GM21526 (cell line): ENCODE data around the gene TUBGCP4.
"Not testable (repeated sequence)": the region's sequence is repeated elsewhere in the genome, so short reads cannot be mapped to it uniquely, and the experiment has no call there.

Experiments used
- ATAC-seq: cut with Tn5 transposase; IDR thresholded peaks from one replicate; pipeline ENCODE4 v1.9.1; 2021; ENCODE audit warnings: moderate library complexity; ENCODE audit not compliant: unreplicated experiment, low FRiP score

Gene TUBGCP4, protein sequence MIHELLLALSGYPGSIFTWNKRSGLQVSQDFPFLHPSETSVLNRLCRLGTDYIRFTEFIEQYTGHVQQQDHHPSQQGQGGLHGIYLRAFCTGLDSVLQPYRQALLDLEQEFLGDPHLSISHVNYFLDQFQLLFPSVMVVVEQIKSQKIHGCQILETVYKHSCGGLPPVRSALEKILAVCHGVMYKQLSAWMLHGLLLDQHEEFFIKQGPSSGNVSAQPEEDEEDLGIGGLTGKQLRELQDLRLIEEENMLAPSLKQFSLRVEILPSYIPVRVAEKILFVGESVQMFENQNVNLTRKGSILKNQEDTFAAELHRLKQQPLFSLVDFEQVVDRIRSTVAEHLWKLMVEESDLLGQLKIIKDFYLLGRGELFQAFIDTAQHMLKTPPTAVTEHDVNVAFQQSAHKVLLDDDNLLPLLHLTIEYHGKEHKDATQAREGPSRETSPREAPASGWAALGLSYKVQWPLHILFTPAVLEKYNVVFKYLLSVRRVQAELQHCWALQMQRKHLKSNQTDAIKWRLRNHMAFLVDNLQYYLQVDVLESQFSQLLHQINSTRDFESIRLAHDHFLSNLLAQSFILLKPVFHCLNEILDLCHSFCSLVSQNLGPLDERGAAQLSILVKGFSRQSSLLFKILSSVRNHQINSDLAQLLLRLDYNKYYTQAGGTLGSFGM

GRCh38 chr15:43370975-43371974 is at the start of gene TUBGCP4, which contains the start of gene ZSCAN29:
Gene TUBGCP4, plus strand, starts transcription at chr15:43371101. Its CDS starts 254 bp downstream, at chr15:43371355.
Gene ZSCAN29, minus strand, starts transcription at chr15:43371043. Its CDS starts 1,130 bp downstream, at chr15:43369913.
- ATAC-seq: peak; percentile 73

DNA sequence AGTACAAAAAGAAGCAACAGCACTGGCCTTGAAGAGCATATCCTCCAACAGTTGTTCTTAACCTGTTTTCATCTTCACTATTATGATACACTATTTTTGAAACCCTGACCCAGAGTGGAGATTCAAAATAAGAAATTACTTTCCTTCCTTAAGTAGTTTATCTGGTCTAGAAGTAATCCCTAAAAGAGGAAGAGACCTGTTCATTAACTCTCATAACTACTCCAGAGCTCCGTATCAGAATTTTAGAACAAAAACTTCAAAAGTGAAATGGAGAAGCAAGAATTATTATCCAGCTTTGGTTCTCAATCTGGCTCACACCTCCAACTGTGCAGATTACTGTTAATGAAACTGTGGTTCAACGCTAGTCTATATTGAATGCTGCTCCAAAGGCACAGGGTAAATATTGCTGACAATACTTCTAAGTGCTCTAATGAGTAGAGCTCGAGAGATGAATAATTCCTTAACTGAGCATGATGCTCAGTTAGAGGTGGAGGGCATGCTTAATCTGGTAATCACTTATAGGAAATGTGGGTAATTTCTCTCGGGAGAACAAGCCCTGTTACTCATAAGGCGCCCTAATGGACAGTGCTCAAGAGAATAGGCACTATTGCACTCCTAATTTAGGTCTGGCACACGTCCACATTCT is 45.7 kb upstream of the TUBGCP4 start:
- no peak for ATAC-seq

- no peak for ATAC-seq
Observed at GRCh38 chr15:43329217-43329959, 41.5 kb upstream of the TUBGCP4 start.

DNA sequence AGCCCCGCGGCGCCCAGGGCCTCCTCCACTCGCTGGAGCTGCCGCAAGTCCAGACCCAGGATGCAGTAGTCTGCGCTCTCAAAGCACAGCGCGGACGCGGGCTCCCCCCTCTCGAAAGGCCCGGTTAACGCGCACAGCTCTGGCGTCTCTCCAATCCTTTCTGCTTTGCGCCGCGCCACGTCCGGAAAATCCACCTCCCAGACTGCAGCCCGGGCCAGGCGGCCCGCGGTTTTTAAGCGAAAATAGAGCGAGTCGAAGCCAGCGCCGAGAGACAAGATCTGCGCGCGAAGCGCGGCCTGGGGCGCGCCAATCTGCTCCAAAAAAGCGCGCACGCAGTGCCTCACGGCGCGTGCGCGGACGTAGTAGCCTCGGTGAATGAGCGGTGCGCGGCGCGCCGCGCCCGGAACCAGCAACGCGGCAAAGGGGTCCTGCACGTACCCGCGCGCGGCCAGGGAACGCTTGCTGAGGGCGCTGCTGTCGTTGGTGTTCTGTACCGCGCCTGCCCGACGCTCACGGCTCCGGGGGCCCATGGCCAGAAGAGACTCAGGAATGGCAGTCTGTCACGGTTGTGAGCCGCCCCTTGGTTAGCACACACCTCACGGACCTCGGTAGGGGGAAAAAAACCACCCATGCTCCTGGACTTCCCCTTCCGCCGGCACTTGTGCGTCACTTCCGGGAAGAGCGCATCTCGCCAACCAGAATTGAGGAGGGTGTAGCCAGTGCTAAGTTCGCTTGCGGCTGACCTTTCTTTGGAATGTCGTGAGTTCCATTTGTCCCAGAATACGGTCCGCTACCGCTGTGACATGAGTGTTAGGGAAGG is 40.7 kb upstream of the TUBGCP4 start, which contains the start of gene LCMT2:
LCMT2 (minus strand) TSS at position 614 of the 820 bp plus-strand sequence; CDS start at position 530, 84 bp downstream.
- peak; percentile 85 for ATAC-seq

GRCh38 chr15:43330780-43331087 is 40.2 kb upstream of the TUBGCP4 start:
- peak; percentile 38 for ATAC-seq

GRCh38 chr15:43346305-43346704 is 24.6 kb upstream of the TUBGCP4 start:
- ATAC-seq: no peak

GRCh38 chr15:43347114-43347513 is 23.8 kb upstream of the TUBGCP4 start:
- no peak for ATAC-seq

GRCh38 chr15:43352693-43353382 is 18.1 kb upstream of the TUBGCP4 start:
- ATAC-seq: no peak

DNA sequence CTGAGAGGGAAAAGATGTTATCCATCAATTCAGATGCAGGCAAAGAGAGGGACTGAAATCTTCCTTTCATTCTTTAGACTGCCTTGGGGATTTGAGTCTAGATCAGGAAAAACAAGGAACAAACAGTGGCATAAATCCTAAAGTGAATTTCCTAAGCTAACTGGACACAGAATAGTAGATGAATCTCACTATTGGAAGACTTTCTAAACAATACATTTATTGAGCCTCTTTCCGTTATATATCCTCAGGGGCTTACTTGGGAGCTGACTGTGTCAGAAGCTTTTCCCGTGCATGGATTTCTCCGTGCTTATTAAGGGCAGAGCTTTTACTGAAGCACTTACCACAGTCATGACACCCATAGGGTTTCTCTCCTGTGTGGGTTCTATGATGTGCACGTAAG is 10.1 kb upstream of the TUBGCP4 start:
- ATAC-seq: no peak

- ATAC-seq: no peak
Observed at GRCh38 chr15:43361313-43361903, 9.5 kb upstream of the TUBGCP4 start.

- ATAC-seq: peak; percentile 13
Observed at GRCh38 chr15:43370310-43370974, 459 bp upstream of the TUBGCP4 start.

DNA sequence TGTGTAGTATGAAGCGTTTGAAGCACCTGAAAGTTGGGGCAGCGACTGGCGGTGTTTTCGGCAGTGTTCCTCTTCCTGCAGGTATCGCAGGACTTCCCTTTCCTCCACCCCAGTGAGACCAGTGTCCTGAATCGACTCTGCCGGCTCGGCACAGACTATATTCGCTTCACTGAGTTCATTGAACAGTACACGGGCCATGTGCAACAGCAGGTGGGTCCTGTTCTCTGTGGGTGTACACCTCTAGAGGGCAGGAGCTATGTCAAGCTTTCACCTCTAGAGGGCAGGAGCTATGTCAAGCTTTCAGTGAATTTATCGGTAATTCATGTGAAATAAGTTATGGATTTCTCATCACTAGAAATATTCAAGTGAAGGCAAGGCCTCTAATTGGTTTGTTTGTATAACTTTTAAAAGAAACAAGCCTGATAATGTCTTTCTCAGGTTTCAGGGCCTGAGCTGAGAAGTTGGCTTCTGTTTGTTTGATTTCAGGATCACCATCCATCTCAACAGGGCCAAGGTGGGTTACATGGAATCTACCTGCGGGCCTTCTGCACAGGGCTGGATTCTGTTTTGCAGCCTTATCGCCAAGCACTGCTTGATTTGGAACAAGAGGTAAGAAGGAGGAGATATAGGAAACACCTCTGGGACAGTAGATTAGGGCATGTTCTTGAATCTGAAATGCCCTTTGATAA is 5.3 kb downstream of the TUBGCP4 start:
- no peak for ATAC-seq

DNA sequence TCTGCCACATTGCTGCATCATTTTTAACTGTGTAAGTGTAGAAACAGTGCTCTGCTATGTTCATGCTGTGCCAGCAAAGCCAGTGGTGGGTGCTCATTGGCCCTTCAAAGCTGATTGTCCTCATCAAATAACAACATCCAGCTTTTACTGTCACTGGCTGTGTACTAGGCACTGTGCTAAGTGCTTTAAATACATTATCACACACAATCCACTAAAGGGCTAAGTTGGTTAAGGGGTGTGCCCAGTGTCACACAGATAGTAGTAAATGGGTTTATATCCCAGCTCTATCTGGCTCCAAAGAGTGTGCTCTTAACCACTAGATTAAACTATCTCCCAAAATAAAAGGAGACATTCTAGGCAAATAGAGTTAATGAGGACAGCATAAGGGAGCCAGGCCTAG is 7.7 kb downstream of the TUBGCP4 start:
- no peak for ATAC-seq

DNA sequence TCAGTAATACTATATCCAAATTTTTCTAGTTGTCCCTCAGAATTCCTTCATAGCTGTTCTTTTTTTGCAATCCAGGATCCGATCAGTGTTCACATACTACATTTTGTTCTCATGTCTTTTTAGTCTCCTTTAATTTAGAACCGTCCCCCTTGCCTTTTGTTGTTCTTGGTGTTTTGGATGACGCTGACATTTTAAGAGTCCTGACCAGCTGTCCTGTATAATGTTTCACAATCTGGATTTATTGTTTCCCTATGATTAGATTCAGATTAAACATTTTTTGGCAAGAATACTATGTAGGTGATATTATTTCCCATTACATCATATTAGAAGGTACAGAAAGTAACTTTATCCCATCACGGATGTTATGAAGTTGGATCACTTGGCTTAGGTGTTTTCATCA is 11.4 kb downstream of the TUBGCP4 start:
- no peak for ATAC-seq

GRCh38 chr15:43383070-43383469 is 12.2 kb downstream of the TUBGCP4 start:
- no peak for ATAC-seq

GRCh38 chr15:43390723-43391122 is 19.8 kb downstream of the TUBGCP4 start:
- no peak for ATAC-seq

- ATAC-seq: not testable (repeated sequence)
Observed at GRCh38 chr15:43393592-43393991, 22.7 kb downstream of the TUBGCP4 start.
